ENCODE results near the gene MRFAP1L1.

DNA sequence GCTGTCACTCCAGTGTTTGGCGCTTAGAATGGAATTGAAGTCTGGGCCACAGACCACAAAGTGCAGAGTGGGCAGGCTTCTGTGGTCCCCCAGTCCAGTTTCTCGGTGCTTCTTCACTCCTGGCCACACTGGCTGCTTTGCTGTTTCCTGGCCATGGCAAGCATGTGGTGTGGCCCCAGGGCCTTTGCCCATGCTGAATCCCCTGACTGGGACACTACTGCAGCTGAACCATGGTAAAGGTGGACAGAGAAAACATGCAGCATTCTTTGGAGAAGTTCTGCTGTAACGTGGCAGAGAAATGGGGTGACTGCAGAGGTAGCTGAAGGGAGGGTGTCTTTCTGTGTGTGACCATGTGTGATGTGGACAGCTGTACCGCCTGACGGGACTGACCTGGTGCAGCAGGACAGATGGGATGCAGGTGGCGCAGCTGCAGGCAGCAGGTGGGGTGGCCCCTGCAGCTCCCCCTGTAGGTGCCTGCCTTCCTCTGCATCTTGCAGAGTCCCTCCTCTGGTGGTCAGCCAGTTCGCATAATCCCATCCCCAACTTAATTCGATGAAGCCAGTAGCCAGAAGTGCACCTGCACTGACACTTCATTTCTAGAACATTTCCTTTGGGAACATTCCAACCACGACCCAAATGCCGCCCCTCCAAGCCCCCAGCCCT is 29.2 kb downstream of the MRFAP1L1 start:
- TF ChIP-seq POLR2A (IDR thresholded peaks at IDR 0.05) = no peak
- TF ChIP-seq, protein P1, sequence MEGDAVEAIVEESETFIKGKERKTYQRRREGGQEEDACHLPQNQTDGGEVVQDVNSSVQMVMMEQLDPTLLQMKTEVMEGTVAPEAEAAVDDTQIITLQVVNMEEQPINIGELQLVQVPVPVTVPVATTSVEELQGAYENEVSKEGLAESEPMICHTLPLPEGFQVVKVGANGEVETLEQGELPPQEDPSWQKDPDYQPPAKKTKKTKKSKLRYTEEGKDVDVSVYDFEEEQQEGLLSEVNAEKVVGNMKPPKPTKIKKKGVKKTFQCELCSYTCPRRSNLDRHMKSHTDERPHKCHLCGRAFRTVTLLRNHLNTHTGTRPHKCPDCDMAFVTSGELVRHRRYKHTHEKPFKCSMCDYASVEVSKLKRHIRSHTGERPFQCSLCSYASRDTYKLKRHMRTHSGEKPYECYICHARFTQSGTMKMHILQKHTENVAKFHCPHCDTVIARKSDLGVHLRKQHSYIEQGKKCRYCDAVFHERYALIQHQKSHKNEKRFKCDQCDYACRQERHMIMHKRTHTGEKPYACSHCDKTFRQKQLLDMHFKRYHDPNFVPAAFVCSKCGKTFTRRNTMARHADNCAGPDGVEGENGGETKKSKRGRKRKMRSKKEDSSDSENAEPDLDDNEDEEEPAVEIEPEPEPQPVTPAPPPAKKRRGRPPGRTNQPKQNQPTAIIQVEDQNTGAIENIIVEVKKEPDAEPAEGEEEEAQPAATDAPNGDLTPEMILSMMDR (IDR thresholded peaks at IDR 0.05) = no peak
- no peak for TF ChIP-seq POLR2AphosphoS5 (IDR thresholded peaks at IDR 0.05)

Data from sigmoid colon (tissue), 4 donors.